Neural cell (in vitro differentiated cells): ENCODE measurements around the gene SCGB2A2. TPM values are rescaled to one million over a fixed set of nuclear protein-coding genes. Genes with fewer than 3 reads are reported as not detected.

Experiments
- H2AFZ ChIP-seq: fragments of 200-600, 300-800 bp; sonication (generic), shearing (Covaris generic); 2 replicates; pipeline ENCODE4 v1.6.0; 2014; ENCODE audit warnings: low read depth, mild to moderate bottlenecking, antibody characterized with exemption, low read length, moderate library complexity
- H3F3A ChIP-seq: fragments of 200-600 bp; shearing (Covaris generic); 2 replicates; pipeline ENCODE4 v1.6.1; 2016; ENCODE audit warnings: mild to moderate bottlenecking, moderate library complexity, mixed read lengths, antibody characterized with exemption, low read length; ENCODE audit not compliant: insufficient read depth, poor library complexity, severe bottlenecking
- H3K27ac ChIP-seq: fragments of 200-600, 300-800 bp; sonication (generic), shearing (Covaris generic); 2 replicates; pipeline ENCODE4 v1.5.1; 2014; ENCODE audit warnings: mild to moderate bottlenecking, low read length, moderate library complexity
- H3K27me3 ChIP-seq: fragments of 300-800, 200-600 bp; sonication (generic), shearing (Covaris generic); 2 replicates; pipeline ENCODE4 v1.6.0; 2014; ENCODE audit warnings: mild to moderate bottlenecking, low read depth, low read length, moderate library complexity; ENCODE audit not compliant: insufficient read depth
- H3K36me3 ChIP-seq: fragments of 300-800, 200-600 bp; sonication (generic), shearing (Covaris generic); 2 replicates; pipeline ENCODE4 v1.5.1; 2014; ENCODE audit warnings: mild to moderate bottlenecking, antibody characterized with exemption, low read length, moderate library complexity; ENCODE audit not compliant: insufficient read depth
- H3K4me2 ChIP-seq: fragments of 300-800, 200-600 bp; sonication (generic), shearing (Covaris generic); 2 replicates; pipeline ENCODE4 v1.6.0; 2014; ENCODE audit warnings: mild to moderate bottlenecking, low read length
- H3K4me3 ChIP-seq: fragments of 300-800, 200-600 bp; sonication (generic), shearing (Covaris generic); 2 replicates; pipeline ENCODE4 v1.5.1; 2014; ENCODE audit warnings: mild to moderate bottlenecking, low read length, moderate library complexity
- H3K79me2 ChIP-seq: fragments of 200-600 bp; shearing (Covaris generic); replicated peaks from 2 replicates; pipeline ENCODE4 v1.6.0; 2014; ENCODE audit warnings: mild to moderate bottlenecking, low read length, moderate library complexity; ENCODE audit not compliant: insufficient read depth
- H3K9ac ChIP-seq: fragments of 300-800, 200-600 bp; sonication (generic), shearing (Covaris generic); 2 replicates; pipeline ENCODE4 v1.6.1; 2016; ENCODE audit warnings: mild to moderate bottlenecking, low read length, mixed read lengths
- H3K9me2 ChIP-seq: fragments of 200-600 bp; shearing (Covaris generic); 2 replicates; pipeline ENCODE4 v1.6.1; 2016; ENCODE audit warnings: mild to moderate bottlenecking, low read length, mixed read lengths; ENCODE audit not compliant: insufficient read depth
- H3K9me3 ChIP-seq: fragments of 200-600, 300-800 bp; sonication (generic), shearing (Covaris generic); 2 replicates; pipeline ENCODE4 v1.6.1; 2016; ENCODE audit warnings: mild to moderate bottlenecking, mixed run types, low read length, moderate library complexity, mixed read lengths
- H4K20me1 ChIP-seq: fragments of 200-600 bp; shearing (Covaris generic); 2 replicates; pipeline ENCODE4 v1.6.1; 2016; ENCODE audit warnings: mild to moderate bottlenecking, mixed run types; ENCODE audit not compliant: insufficient read depth
- EP300 ChIP-seq: fragments of 450-650 bp; conservative IDR thresholded peaks from 2 replicates; pipeline ENCODE4 v1.6.1; 2014; ENCODE audit warnings: antibody characterized with exemption, mild to moderate bottlenecking, moderate library complexity; ENCODE audit not compliant: poor library complexity, severe bottlenecking
- EZH2 ChIP-seq: fragments of 200-600, 300-800 bp; shearing (Covaris generic), sonication (generic); IDR thresholded peaks from 2 replicates; pipeline ENCODE4 v1.6.1; 2014; ENCODE audit warnings: antibody characterized with exemption, low read length, borderline replicate concordance, mild to moderate bottlenecking; ENCODE audit not compliant: insufficient read depth, poor library complexity, severe bottlenecking
- MXI1 ChIP-seq: fragments of 450-650 bp; conservative IDR thresholded peaks from 2 replicates; pipeline ENCODE4 v1.6.1; 2014; ENCODE audit warnings: antibody characterized with exemption, mild to moderate bottlenecking; ENCODE audit not compliant: poor library complexity, severe bottlenecking
- POLR2AphosphoS5 ChIP-seq: IDR thresholded peaks from 2 replicates; pipeline ENCODE4 v1.6.1; 2012
- RAD21 ChIP-seq: fragments of 450-650 bp; conservative IDR thresholded peaks from 2 replicates; pipeline ENCODE4 v1.6.1; 2014; ENCODE audit warnings: antibody characterized with exemption, mild to moderate bottlenecking, moderate library complexity
- SMC3 ChIP-seq: fragments of 450-650 bp; conservative IDR thresholded peaks from 2 replicates; pipeline ENCODE4 v1.6.1; 2014; ENCODE audit warnings: antibody characterized with exemption, mild to moderate bottlenecking, moderate library complexity; ENCODE audit not compliant: poor library complexity
- TAF1 ChIP-seq: IDR thresholded peaks from 2 replicates; pipeline ENCODE4 v1.6.1; 2012; ENCODE audit warnings: low read depth
- polyA plus RNA-seq: library from polyadenylated mRNA; depleted of rRNA; stranded (reverse); fragments of >200 nt; gene quantifications from 2 replicates; pipeline ENCODE4 v1.2.3, GENCODE V29; 2014
- TF ChIP-seq, protein P1 (sequence below): IDR thresholded peaks from 2 replicates; pipeline ENCODE4 v1.6.1; 2012; ENCODE audit warnings: borderline replicate concordance
- TF ChIP-seq, protein P2 (sequence below): fragments of 450-650 bp; IDR thresholded peaks from 2 replicates; pipeline ENCODE4 v1.5.1; 2014; ENCODE audit warnings: antibody characterized with exemption, mild to moderate bottlenecking, moderate library complexity; ENCODE audit not compliant: poor library complexity, severe bottlenecking

The SCGB2A2 gene
- polyA plus RNA-seq, 1 donor from 2014 or later: not detected

DNA sequence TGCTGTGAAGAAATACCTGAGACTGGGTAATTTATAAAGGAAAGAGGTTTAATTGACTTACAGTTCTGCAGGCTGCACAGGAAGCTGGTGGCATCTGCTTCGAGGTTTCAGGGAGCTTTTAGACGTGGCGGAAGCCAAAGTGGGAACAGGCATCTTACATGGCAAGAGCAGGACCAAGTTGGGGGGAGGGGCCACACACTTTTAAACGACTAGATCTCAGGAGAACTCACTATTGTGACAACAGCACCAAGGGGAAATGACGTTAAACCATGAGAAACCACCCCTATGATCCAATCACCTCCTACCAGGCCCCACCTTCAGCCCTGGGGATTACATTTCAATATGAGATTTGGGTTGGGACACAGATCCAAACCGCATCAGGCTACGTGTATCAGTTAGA lies 40.0 kb downstream of the SCGB2A2 start:
- Histone ChIP-seq H3K4me2 (no peak overlapping the region), H3K9ac (no peak overlapping the region), H3K36me3 (no peaks in the 10 kb centered on the region), H3K79me2 (no peaks in the 10 kb centered on the region), H3F3A (no peaks in the 10 kb centered on the region), H4K20me1 (no peaks in the 10 kb centered on the region), H3K27me3 (no peaks in the 10 kb centered on the region), H3K9me3 (no peaks in the 10 kb centered on the region), H2AFZ (no peak overlapping the region), H3K4me3 (no peak overlapping the region), H3K9me2 (no peaks in the 10 kb centered on the region), H3K27ac (no peak overlapping the region)
- TF ChIP-seq, protein P1, sequence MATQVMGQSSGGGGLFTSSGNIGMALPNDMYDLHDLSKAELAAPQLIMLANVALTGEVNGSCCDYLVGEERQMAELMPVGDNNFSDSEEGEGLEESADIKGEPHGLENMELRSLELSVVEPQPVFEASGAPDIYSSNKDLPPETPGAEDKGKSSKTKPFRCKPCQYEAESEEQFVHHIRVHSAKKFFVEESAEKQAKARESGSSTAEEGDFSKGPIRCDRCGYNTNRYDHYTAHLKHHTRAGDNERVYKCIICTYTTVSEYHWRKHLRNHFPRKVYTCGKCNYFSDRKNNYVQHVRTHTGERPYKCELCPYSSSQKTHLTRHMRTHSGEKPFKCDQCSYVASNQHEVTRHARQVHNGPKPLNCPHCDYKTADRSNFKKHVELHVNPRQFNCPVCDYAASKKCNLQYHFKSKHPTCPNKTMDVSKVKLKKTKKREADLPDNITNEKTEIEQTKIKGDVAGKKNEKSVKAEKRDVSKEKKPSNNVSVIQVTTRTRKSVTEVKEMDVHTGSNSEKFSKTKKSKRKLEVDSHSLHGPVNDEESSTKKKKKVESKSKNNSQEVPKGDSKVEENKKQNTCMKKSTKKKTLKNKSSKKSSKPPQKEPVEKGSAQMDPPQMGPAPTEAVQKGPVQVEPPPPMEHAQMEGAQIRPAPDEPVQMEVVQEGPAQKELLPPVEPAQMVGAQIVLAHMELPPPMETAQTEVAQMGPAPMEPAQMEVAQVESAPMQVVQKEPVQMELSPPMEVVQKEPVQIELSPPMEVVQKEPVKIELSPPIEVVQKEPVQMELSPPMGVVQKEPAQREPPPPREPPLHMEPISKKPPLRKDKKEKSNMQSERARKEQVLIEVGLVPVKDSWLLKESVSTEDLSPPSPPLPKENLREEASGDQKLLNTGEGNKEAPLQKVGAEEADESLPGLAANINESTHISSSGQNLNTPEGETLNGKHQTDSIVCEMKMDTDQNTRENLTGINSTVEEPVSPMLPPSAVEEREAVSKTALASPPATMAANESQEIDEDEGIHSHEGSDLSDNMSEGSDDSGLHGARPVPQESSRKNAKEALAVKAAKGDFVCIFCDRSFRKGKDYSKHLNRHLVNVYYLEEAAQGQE: no peak
- no peak for TF ChIP-seq EP300
- TF ChIP-seq RAD21: no peak
- no peak for TF ChIP-seq POLR2AphosphoS5
- no peak for TF ChIP-seq TAF1
- no peak for TF ChIP-seq MXI1
- TF ChIP-seq EZH2: no peak
- TF ChIP-seq SMC3: no peak
- TF ChIP-seq, protein P2, sequence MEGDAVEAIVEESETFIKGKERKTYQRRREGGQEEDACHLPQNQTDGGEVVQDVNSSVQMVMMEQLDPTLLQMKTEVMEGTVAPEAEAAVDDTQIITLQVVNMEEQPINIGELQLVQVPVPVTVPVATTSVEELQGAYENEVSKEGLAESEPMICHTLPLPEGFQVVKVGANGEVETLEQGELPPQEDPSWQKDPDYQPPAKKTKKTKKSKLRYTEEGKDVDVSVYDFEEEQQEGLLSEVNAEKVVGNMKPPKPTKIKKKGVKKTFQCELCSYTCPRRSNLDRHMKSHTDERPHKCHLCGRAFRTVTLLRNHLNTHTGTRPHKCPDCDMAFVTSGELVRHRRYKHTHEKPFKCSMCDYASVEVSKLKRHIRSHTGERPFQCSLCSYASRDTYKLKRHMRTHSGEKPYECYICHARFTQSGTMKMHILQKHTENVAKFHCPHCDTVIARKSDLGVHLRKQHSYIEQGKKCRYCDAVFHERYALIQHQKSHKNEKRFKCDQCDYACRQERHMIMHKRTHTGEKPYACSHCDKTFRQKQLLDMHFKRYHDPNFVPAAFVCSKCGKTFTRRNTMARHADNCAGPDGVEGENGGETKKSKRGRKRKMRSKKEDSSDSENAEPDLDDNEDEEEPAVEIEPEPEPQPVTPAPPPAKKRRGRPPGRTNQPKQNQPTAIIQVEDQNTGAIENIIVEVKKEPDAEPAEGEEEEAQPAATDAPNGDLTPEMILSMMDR: no peak

DNA sequence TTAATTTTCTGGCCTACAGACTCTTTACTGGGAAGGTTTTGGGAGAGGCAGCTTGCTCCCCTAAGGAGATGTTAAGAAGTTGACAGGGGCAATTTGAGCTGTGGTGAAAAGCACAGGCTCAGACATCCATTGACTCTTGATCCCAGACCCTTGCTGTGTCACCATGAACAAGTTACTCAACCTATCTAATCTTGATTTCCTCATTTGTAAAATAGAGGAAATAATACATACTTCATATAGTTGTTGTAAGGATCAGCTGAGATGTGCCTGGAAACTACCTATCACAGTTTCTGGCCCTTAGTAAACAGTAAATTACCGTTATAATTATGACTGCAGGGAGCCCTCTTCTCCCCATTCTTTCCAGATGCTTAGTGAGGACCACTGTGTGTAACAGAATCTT lies 45.5 kb downstream of the SCGB2A2 start:
- Histone ChIP-seq H2AFZ (no peak overlapping the region), H3K4me3 (no peak overlapping the region), H3K27me3 (no peaks in the 10 kb centered on the region), H3K4me2 (no peak overlapping the region), H3K79me2 (no peaks in the 10 kb centered on the region), H3K27ac (no peak overlapping the region), H3K9me3 (no peaks in the 10 kb centered on the region), H3K9me2 (no peaks in the 10 kb centered on the region), H3K36me3 (no peaks in the 10 kb centered on the region), H3K9ac (no peak overlapping the region), H4K20me1 (no peaks in the 10 kb centered on the region), H3F3A (no peaks in the 10 kb centered on the region)
- no peak for TF ChIP-seq EZH2
- TF ChIP-seq, protein P1: no peak
- TF ChIP-seq, protein P2: no peak
- TF ChIP-seq RAD21: no peak
- TF ChIP-seq TAF1: no peak
- TF ChIP-seq EP300: no peak
- no peak for TF ChIP-seq SMC3
